GM12878 (cell line): Measurements from ENCODE around the gene SEMA4A. TPM values are rescaled to one million over a fixed set of nuclear protein-coding genes. Genes with fewer than 3 reads are reported as not detected.
A peak's percentile ranks its signal among the peaks of the same experiment; 100 is the strongest.

Source experiments
- BHLHE40 ChIP-seq, 2 experiments: fragments of 450-650 bp in 1 of 2; IDR thresholded peaks; 2 replicates each; pipeline ENCODE4 v1.6.1; 2011 to 2017; ENCODE audit warnings: low read depth in 2 of 2, borderline replicate concordance in 1 of 2, improper control_type of control experiment in 1 of 2, low read length in 1 of 2, mild to moderate bottlenecking in 1 of 2
- EED ChIP-seq: sonication (generic); IDR thresholded peaks from 2 replicates; pipeline ENCODE4 v1.6.1; 2016; ENCODE audit warnings: antibody characterized with exemption, low read depth
- EGR1 ChIP-seq, 2 experiments: IDR thresholded peaks; 1 replicate in 1 of 2; 2 replicates in 1 of 2; pipeline ENCODE4 v1.6.1; 2011 to 2012; ENCODE audit warnings: low read depth in 2 of 2, low read length in 2 of 2, borderline replicate concordance in 1 of 2, mild to moderate bottlenecking in 1 of 2, moderate library complexity in 1 of 2
- IRF4 ChIP-seq: IDR thresholded peaks from 2 replicates; pipeline ENCODE4 v1.6.1; 2011; ENCODE audit warnings: low read depth, low read length
- KAT2A ChIP-seq: conservative IDR thresholded peaks from 2 replicates; pipeline ENCODE4 v1.6.1; 2011; ENCODE audit warnings: low read depth, low read length; ENCODE audit not compliant: control insufficient read depth
- NFXL1 ChIP-seq: fragments of 450-650 bp; IDR thresholded peaks from 2 replicates; pipeline ENCODE4 v1.6.1; 2017; ENCODE audit warnings: antibody characterized with exemption, mild to moderate bottlenecking, borderline replicate concordance
- RCOR1 ChIP-seq: conservative IDR thresholded peaks from 2 replicates; pipeline ENCODE4 v1.6.1; 2012; ENCODE audit warnings: low read depth, low read length, improper control_type of control experiment
- SPI1 ChIP-seq: IDR thresholded peaks from 2 replicates; pipeline ENCODE4 v1.6.1; 2011; ENCODE audit warnings: low read depth, mild to moderate bottlenecking, low read length, moderate library complexity, borderline replicate concordance; ENCODE audit not compliant: insufficient read depth
- SREBF1 ChIP-seq: IDR thresholded peaks from 2 replicates; pipeline ENCODE4 v1.6.1; 2012; ENCODE audit warnings: mild to moderate bottlenecking, low read length
- STAT1 ChIP-seq: fragments of 450-650 bp; conservative IDR thresholded peaks from 2 replicates; pipeline ENCODE4 v1.6.1; 2014; ENCODE audit warnings: antibody characterized with exemption, mild to moderate bottlenecking
- SUZ12 ChIP-seq: fragments of 200-600 bp; sonication (generic); IDR thresholded peaks from one replicate; pipeline ENCODE4 v1.6.1; 2018; ENCODE audit warnings: antibody characterized with exemption, mild to moderate bottlenecking; ENCODE audit not compliant: unreplicated experiment
- TBL1XR1 ChIP-seq: IDR thresholded peaks from 2 replicates; pipeline ENCODE4 v1.6.1; 2012; ENCODE audit warnings: low read depth, low read length, improper control_type of control experiment
- WRNIP1 ChIP-seq: IDR thresholded peaks from 2 replicates; pipeline ENCODE4 v1.6.1; 2011; ENCODE audit warnings: low read depth, low read length, improper control_type of control experiment, borderline replicate concordance
- ZNF622 ChIP-seq: fragments of 450-650 bp; IDR thresholded peaks from 2 replicates; pipeline ENCODE4 v1.6.1; 2017; ENCODE audit warnings: mild to moderate bottlenecking, inconsistent platforms
- polyA plus RNA-seq, 11 experiments: library from polyadenylated mRNA; depleted of rRNA in 4 of 11; unstranded in 6 of 11; stranded (reverse) in 5 of 11; fragments of >200 nt; fragmentation: Nextera tagmentation in 4 of 11; fragmentation: Illumina TruSeq in 1 of 11; extraction: Ambion mirVana in 4 of 11; extraction: Trizol in 1 of 11; gene quantifications; 1 replicate in 1 of 11; 2 replicates in 10 of 11; pipeline versions ENCODE4 v1.2.1 to v1.2.3, GENCODE V29; 2011 to 2016; ENCODE audit warnings: inconsistent platforms in 2 of 11, missing spikeins in 2 of 11, low read depth in 1 of 11
- total RNA-seq, 4 experiments: library from RNA; depleted of rRNA in 3 of 4; stranded (reverse); fragments of >200 nt in 3 of 4; fragmentation: Illumina TruSeq in 1 of 4; extraction: Trizol in 1 of 4; gene quantifications; 2 replicates each; pipeline versions ENCODE4 v1.2.1 to v1.2.3, GENCODE V29; 2013 to 2021

Gene SEMA4A
- total and polyA plus RNA-seq, 10 of the 15 experiments (the other 5 are each of a cell fraction or from before 2014, with no cell fraction given), result 2.6 to 64.2 (median 32.8) TPM

DNA sequence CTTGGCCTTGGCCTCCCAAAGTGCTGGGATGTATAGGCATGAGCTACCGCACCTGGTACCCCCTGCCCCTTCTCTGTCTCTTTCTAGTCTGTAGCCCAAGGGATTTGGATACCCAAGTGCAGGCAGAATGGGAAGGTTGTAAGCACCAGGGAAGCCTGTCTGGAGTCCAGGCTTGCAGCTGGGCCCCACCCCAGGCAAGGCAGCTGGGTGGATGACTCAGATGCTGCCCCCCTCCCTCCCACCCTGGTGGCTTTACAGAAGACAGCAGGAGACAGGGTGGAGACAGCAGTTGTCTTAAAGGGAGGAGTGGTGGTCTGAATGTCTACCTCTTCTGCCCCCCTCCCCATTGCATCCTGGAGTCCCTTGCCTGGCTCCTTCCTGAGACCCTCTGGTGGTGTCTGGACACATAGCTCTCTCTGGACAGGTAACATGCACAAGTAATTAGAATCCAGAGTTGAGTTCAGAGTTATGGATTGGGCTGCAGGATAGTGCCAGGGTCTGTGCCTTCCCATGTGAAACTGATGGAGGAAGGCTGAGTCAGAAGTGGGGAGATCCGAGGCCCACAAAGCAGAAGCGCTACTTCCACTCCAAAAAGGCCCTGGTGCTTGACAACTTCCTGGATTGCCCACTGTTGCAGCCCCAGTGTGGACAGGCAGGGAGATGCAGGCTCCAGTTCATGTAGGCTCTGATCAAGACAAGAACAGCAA, 33.7 kb upstream of the SEMA4A start (continued):
- TF ChIP-seq BHLHE40 (IDR thresholded peaks at IDR 0.05; ENCODE audit: borderline replicate concordance in 1 of 2, low read depth in 2 of 2, low read length in 1 of 2) (0 out of 4 replicates have a peak, but pooled peaks of 1 of the 2 experiments have one; percentile 13), WRNIP1 (no peak), EGR1 (IDR thresholded peaks at IDR 0.05; ENCODE audit: borderline replicate concordance in 1 of 2, low read depth in 2 of 2, low read length in 2 of 2) (no peak), SPI1 (peak; percentile 88), IRF4 (peak; percentile 51), EED (peak; percentile 90), RCOR1 (no peak), ZNF622 (no peak), KAT2A (no peak), SUZ12 (no peak), SREBF1 (no peak), NFXL1 (no peak), TBL1XR1 (no peak), STAT1 (no peak)
